Umbilical cord (tissue), 2 donors: Measurements from ENCODE around the gene NXPH3. TPM values are rescaled to one million over a fixed set of nuclear protein-coding genes. Genes with fewer than 3 reads are reported as not detected.

Experiments used
- DNase-seq: peaks from one replicate; pipeline ENCODE4 v3.0.0-alpha.2; 2015; ENCODE audit warnings: low spot score
- total RNA-seq: library from RNA; depleted of rRNA; stranded (reverse); fragments of >200 nt; gene quantifications from one replicate; pipeline ENCODE4 v1.2.3, GENCODE V29; 2014; ENCODE audit warnings: low replicate concordance; ENCODE audit not compliant: insufficient read depth

Gene NXPH3
- total RNA-seq, 1 donor from 2014 or later: 3.4 TPM

- DNase-seq: peak; percentile 74
These were observed 49.2 kb downstream of the NXPH3 start for GRCh38 chr17:49624896-49625295.

GRCh38 chr17:49629447-49629846, 53.8 kb downstream of the NXPH3 start:
- DNase-seq: no peak

- no peak for DNase-seq
These were observed 54.6 kb downstream of the NXPH3 start for GRCh38 chr17:49630113-49630900.

GRCh38 chr17:49631496-49631895, 55.8 kb downstream of the NXPH3 start:
- no peak for DNase-seq

Other genes with a start within 250 kb of the NXPH3 start
- 16.6 TPM for gene ZNF652, start 213.6 kb upstream of the NXPH3 start, total RNA-seq
- 53.9 TPM for gene PHB1, start 161.0 kb upstream of the NXPH3 start, total RNA-seq
- gene NGFR, start 80.6 kb upstream of the NXPH3 start, total RNA-seq: 1.9 TPM
- gene SPOP, start 102.2 kb downstream of the NXPH3 start, total RNA-seq: 129 TPM
- gene SLC35B1, start 132.1 kb downstream of the NXPH3 start, total RNA-seq: 53.2 TPM
- 20.2 TPM for gene FAM117A, start 188.3 kb downstream of the NXPH3 start, total RNA-seq
- 29.9 TPM for gene KAT7, start 212.8 kb downstream of the NXPH3 start, total RNA-seq